Measurements from ENCODE around the gene SREK1. TPM values are rescaled to one million over a fixed set of nuclear protein-coding genes. Genes with fewer than 3 reads are reported as not detected.
A peak's percentile ranks its signal among the peaks of the same experiment; 100 is the strongest.

The SREK1 gene
- total and polyA plus RNA-seq, 9 of the 15 experiments (the other 6 are each of a cell fraction or from before 2014, with no cell fraction given) = 40.8 to 128 (median 81.9) TPM

DNA sequence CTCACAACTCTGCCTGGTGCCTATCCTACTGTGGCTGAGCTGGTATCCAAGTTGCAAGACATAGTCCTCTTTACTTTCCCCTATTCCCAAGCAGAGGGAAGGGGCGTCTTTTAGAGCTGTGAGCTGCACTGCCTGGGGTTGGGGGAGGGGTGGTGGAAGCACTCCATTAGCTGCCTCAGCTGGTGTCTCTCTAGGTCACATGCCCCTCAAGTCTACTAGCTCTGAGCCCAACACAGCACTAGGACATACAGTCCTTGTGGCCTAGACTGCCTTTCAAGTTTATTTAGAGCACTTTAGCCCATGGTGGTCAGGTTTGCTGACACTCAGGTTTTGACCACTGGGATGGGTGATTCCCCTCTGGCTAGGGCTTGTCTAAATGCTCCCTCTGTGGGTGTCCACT, 54.7 kb downstream of the SREK1 start:
- POLR2A ChIA-PET = interaction anchor here (0.6 to 1.0 kb wide), 3 partner anchors 15 to 109 kb away, joined by 3 to 4 read pairs (median 3); no protein-coding TSS in a partner anchor
- intact Hi-C loops (cut with micrococcal nuclease) = no loop called here
- CTCF ChIA-PET (ENCODE audit: low intra/inter-chr PET ratio) = no interaction called here
- in situ Hi-C loops (cut with MboI) = no loop called here
- no peak overlapping the region for H3K9ac ChIP-seq (ENCODE audit: insufficient read depth in 1 of 2, low read depth in 2 of 2, low read length in 2 of 2)
- no TSS peak for BruUV-seq (replicated peaks)
- no peaks in the 10 kb centered on the region for H3K36me3 ChIP-seq (ENCODE audit: control insufficient read depth, insufficient read depth, low read length)
- FAIRE-seq = no peak
- H3K4me2 ChIP-seq (ENCODE audit: insufficient read depth, low read length) = no peak overlapping the region
- no peak overlapping the region for H3K27ac ChIP-seq (ENCODE audit: extremely low read depth, low read depth, low read length)
- WGBS (ENCODE audit: insufficient coverage, low coverage, missing lambda C conversion rate) = 25% methylated on average over 1 of the region's 1 CpG
- TF ChIP-seq MITF (IDR thresholded peaks at IDR 0.05) (no peak), COPS2 (conservative IDR thresholded peaks at IDR 0.05) (no peak), ZNF764 (CRISPR knock-in tag; IDR thresholded peaks at IDR 0.05; ENCODE audit: low read depth) (no peak), ZNF668 (CRISPR knock-in tag; IDR thresholded peaks at IDR 0.05) (no peak), ZNF277 (CRISPR knock-in tag; IDR thresholded peaks at IDR 0.05; ENCODE audit: borderline replicate concordance) (no peak), ZNF232 (CRISPR knock-in tag; IDR thresholded peaks at IDR 0.05) (no peak), CHAMP1 (IDR thresholded peaks at IDR 0.05) (no peak), SMAD4 (CRISPR knock-in tag; conservative IDR thresholded peaks at IDR 0.05) (no peak), ZNF57 (CRISPR knock-in tag; IDR thresholded peaks at IDR 0.05) (no peak), ETV5 (CRISPR knock-in tag; IDR thresholded peaks at IDR 0.05; ENCODE audit: low read depth) (no peak), RAD51 (IDR thresholded peaks at IDR 0.05; ENCODE audit: borderline replicate concordance, low read depth) (no peak), SIX5 (IDR thresholded peaks at IDR 0.05; ENCODE audit: borderline replicate concordance in 1 of 2, insufficient read depth in 1 of 2, low read depth in 1 of 2, low read length in 2 of 2) (no peak), MCM2 (IDR thresholded peaks at IDR 0.05; ENCODE audit: low read depth) (no peak), EGR1 (conservative IDR thresholded peaks at IDR 0.05) (no peak), KAT8 (IDR thresholded peaks at IDR 0.05; ENCODE audit: low read depth) (no peak), NFE2 (IDR thresholded peaks at IDR 0.05; ENCODE audit: low read depth) (no peak)
- H4K20me1 ChIP-seq (replicated peaks; ENCODE audit: control insufficient read depth, insufficient read depth, low read length) = no peaks in the 10 kb centered on the region
- H3K4me1 ChIP-seq (replicated peaks in 1 of 2; ENCODE audit: control insufficient read depth in 2 of 2, insufficient read depth in 2 of 2, low read length in 2 of 2) = peaks cover 0 to 5% of the 10 kb centered on the region in 2 experiments; a peak in 2 of 5 replicates
- H3K79me2 ChIP-seq (ENCODE audit: control insufficient read depth, insufficient read depth, low read length) = no peaks in the 10 kb centered on the region
- no peaks in the 10 kb centered on the region for H3K9me1 ChIP-seq (ENCODE audit: control insufficient read depth, insufficient read depth, low read length)
- H2AFZ ChIP-seq (ENCODE audit: low read depth, low read length) = no peak overlapping the region
- H3K27me3 ChIP-seq (ENCODE audit: control insufficient read depth in 2 of 2, insufficient read depth in 2 of 2, low read length in 2 of 2) = no peaks in the 10 kb centered on the region
- peak; percentile 66 for ATAC-seq
- DNase-seq (ENCODE audit: extremely low read depth in 1 of 4, low spot score in 3 of 4) = no peak
- H3K9me3 ChIP-seq (replicated peaks; ENCODE audit: control insufficient read depth, insufficient read depth, low read depth, low read length) = no peaks in the 10 kb centered on the region
- H3K4me3 ChIP-seq = no peak overlapping the region
